NCI-H1694 (cell line): ENCODE measurements around the gene ACSL6.
A peak's percentile ranks its signal among the peaks of the same experiment; 100 is the strongest.

Experiments
- DNase-seq: peaks from one replicate; lab custom pipeline; 2025; lab: John Stamatoyannopoulos, UW

ACSL6 gene

DNA sequence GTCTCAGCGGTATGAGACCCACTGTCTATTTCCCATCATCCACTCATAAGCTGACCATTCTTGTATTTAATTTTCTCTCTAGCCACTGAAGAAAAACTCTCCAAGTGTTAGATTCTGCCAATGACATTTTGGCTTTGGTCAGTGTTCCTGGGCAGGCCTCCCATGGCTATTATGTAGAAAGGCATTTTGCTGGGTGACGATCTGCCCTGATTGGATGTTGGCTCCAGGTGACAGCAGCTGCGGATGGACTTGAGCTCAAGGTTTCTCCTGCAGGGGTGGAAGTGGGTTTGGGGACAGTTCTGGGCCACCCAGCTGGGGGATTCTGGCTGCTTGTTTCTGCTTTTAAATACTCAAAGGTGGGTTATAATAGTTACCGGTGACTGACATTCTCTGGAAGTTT lies 31.6 kb downstream of the ACSL6 start:
- no peak for DNase-seq

DNA sequence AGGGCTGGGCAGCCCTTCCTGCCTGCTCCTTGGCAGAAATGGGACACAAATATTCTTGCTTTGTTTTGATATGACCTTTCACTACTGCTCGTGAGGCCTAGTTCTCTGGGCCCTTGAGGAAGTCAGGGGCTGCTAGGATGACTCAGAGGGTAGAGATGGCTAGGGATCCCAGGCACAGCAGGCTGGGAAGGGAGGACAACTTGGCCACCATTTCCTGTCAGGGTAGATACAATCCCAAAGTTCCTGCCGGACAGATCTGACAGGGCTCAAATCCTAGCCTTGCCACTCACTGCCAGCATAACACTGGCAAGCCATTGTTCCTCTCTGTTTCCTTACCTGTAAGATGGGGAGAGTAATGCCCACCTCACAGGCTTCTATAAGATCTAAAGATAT lies 34.2 kb downstream of the ACSL6 start:
- no peak for DNase-seq

DNA sequence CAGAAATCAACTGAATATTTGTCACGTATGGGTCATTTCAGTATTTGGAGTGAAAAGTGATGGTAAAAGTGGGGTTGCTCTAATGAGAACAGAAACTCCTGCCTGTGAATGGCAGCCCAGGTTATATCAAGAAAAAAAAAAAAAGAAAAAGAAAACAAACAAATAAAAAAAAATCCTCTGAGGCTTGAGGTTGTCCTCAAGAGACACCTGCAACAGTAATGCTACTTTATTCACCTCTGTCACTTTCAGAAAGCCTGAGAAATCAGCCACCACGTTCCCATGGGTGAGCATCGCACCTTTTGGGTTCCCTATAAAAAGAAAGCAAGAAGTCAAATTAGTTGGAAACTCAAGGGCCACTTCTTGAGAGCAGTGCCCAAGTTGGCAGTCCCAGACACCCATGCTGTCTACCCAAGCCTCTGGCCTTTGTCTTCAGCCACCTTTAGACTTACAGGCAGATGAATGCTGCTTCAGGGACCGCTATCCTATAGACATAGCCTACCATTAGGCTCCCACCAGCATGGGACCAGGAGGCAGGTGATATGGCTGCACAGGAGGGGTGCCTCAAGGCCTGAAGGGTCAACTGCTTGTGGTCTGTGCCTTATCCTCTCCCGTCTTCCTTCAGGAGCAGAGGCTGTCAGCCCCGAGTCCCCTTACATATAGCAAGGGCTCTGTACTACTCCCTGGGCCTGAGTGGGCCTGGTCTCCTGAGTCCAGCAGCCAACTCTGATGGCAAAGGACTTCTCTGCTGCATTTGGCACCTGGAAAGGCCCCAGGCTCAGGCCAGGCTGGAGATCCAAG lies 34.8 kb downstream of the ACSL6 start:
- DNase-seq = no peak

DNA sequence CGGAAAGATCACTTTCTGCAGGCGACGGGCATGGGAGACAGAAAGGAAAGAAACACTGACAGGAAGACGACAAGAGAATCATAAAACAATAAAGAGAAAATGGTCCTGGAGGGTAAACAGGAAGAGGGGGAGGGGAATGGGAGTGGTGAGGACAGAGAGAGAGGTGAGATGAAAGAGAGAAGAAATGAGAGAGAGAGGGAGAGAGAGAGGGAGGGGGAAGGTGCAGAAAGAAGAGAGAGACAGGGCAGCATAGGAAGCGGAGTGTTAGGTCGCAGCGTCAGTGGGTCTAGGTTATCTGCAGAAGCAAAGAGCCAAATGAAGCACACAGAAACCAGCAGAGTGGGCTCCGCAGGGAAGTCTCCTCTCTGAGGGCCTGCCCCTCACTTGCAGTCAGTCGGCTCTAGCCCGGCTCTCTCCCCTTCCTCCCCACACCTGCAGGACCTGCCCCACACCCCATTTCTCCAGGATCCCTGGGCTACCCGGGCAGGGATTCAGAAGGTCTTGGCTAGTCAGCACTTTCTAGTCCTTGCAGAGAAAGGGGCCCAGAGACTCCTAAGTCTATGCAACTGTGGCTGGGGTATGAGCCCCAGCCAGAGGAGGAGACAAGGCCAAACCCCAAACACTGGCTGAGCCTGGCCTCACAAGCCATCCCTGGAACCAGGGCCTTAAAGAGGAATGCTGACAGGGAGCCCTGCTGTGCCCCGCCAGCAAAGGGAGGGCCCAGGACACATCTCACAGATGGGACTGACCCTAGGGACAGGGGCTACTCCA lies 36.3 kb downstream of the ACSL6 start:
- DNase-seq = no peak

DNA sequence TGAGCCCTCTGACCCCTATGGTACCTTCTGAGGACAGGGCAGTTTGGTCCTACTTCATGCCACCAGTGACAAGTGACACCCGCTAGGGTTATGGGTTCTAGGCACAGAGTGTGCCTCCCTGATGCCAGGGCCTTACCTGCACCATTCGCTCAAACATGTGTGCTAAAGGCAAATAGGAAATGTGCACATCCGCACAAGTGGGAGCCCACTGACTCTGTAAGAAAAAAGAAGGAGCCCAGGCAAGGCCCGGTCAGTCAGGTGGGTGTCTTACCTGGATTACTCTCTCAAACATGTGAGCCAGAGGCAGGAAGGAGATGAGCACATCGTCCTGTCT lies 36.9 kb downstream of the ACSL6 start:
- DNase-seq = no peak

DNA sequence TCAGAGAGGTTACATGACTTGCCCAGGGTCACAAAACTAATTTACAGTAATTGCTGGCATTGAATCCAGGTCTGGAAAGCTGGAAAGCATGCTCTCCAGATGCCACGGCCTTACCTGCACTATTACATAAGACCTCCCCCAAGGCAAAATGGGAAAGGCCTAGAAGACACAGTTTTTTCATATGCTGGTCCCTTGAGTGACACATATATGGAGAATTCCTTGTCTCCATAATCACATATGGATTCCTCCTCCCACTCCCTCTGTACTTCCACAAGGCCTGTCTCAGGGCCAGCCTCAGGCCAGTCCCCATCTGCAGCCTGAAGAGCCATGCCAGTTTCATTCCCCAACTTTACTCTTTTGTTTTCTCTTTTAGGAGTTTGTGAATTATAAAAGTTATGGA lies 37.4 kb downstream of the ACSL6 start:
- DNase-seq = no peak

DNA sequence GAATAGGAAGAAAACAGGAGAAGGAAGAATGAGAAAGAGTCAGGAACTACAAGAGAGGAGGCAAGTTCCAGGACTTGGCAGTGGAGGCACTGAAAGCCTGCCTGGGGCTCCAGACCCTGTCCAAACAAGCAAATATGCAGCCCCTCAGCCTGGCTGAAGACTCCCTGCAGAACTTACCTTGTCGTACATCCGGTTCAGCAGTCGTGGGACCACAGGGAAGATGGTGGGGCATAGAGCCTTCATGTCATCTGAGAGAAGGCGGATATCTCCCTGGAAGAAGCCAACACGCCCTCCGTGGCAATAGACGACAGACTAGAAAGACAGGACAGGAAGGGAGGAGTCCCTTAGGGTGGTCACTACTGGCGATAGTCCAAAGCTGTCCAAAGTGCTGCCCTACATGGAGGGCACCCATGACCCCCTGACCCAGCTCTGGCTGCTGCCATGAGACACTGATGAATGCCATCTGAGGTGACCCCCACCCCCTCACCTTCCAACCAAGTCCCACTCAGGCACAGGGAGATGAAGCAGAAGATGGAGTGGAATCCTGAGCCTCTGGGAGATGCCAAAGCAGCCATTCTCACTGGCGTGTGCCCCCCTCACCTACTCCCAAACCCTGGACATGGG lies 38.3 kb downstream of the ACSL6 start:
- no peak for DNase-seq

DNA sequence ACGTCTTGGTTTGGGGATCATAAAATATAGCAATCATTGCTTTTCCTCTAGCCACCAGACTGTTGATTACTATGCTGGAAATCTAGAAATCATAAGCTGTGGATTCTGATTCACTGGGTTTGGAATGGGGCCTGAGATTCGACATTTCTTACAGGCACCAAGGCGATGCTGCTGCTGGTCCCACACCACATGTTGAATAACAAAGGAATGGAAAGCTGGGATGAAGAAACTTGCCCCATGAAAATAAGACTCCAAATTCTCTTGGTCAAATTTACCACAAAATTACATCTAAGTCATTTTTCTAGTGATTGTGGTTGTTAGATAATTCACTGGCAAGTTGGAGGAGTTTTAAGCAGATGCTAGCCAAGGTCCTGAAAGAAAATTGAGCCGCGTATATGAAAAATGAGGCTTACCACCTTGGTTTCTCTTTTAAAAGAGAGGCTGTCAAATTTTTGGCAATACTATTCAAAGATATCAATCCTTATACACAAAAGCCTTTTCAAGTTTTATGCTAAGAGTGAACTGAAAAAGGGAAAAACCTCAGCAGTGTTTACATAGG lies 43.0 kb downstream of the ACSL6 start:
- no peak for DNase-seq

DNA sequence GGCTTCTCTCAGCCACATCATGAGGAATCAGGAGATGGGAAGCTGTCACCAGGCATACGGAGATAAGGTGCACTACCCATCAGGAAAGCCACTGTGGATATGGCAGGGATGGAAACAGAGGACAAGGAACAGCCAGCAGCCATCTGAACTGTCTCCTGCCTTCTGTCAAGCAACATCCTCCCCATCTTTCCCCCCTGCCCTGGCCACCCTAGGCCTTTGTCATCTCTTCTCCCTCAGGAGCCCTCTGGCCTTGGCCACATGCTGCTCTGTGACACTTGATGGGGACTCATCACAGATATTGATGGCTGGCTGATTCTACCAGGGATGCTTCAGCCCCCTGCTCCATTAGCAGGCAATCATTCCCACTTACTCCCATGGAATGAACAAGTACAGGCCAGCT lies 44.9 kb downstream of the ACSL6 start:
- no peak for DNase-seq

DNA sequence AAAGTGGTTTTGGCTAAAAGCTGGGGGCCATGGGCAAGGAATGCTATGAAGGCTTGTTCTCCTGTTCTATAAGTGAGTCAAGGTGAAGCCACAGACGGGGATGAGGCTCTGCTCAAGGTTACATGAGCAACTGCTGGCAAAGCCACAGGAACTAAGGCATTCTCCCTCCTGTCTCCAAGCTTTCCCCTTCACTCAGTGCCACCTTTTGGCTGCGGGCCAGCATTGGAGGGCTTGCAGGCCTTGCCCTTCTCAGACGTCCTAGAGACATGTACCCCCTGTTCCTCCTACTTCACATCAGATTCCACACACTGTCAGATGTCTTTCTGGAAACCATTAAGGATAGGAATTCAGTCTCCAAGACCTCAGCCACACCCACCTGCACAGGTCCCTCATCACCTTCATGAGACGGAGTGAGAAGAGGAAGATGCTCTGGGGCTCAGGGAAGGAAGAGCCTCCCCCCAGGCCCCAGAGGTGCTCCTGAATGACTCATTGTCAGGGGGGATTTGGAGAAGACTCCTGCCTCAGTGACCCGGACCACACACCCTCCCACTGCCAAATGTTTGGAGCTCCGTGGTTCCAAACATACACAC lies 45.5 kb downstream of the ACSL6 start:
- no peak for DNase-seq

DNA sequence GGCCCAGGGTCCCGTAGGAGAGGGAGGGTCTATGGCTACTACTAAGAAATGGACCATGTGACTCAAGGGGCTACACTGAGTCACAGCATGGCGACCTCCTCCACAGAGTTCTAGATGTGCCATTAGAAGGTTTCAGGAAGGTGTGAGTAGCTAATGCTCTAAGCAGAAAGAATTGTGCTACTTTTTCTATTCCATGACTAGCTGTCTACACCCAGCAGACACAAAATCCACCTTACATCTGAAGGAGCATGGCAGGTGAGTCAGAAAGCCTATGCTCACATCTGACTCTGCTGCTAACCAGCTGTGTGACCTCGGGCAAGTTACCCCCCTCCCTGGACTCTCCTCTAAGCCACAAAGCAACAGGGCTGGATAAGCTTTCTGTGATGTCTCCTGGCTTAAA lies 51.6 kb downstream of the ACSL6 start:
- no peak for DNase-seq

DNA sequence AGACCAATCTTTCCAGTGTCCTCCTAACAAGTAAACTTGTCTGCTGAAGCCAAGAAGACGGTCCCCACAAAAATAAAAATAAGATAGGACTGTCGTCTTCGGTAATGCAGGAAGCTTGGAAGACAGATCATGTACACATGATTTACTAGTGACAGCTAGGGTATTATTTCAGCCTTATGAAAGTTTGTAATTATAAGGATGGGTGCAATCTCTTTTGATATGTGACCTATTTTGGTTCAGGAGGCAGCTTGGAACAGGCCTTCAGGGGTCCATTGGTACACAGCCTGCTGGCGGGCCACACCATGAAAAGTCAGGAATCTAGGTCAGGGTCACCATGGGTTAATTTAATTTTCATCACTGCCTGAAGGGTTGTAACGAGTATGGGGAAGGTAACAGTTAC lies 52.3 kb downstream of the ACSL6 start:
- no peak for DNase-seq

DNA sequence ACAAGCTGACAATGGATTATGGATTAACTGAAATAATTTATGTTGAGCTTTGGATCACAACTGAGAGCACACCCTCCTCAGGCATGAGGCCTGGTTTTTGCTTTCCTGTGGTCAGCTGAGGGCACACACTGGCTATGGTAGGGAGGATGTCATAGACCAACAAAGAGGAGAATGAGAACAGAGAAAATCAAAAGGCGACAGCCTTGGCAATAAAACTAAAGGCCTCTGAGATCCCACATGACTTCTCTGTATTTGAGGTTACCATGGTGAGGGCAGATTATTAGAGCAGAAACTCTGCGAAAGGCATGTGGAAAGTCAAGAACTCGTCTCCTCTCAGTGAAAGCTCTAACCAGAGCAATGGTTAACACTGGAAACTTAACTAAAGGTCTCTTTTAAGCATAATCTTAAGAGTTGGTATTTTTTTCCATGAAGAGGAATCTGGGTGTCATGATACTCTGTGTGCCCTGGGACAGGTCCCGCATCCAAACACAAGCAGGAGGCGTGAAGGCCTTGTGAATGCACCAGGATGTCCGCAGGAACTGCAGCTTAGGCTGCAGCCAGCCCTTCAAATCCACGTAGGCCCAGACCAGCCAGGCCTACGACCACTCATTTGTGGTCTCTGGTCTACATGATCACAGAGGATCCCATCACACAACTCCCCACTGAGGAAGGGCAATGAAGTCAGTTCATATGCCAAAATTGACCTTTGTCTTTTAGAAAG lies 53.6 kb downstream of the ACSL6 start:
- no peak for DNase-seq

DNA sequence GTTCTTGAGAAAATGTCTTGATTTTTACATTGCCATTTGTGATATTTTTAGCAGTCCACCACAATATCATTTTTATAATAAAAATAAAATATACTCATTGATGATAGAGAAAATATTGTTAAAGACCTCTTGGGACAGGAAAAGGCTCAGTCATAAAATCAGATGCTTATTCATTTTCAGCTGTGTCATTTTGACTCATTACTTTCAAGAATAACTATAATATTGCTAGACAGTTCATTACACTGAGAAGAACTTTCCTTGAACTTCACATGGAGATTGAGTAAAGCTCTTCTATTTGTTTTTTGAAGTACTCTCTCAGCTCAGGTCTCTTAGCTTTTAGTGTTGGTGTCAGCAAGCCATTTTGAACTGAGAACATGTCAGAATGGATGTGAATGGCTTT lies 57.5 kb downstream of the ACSL6 start:
- no peak for DNase-seq

DNA sequence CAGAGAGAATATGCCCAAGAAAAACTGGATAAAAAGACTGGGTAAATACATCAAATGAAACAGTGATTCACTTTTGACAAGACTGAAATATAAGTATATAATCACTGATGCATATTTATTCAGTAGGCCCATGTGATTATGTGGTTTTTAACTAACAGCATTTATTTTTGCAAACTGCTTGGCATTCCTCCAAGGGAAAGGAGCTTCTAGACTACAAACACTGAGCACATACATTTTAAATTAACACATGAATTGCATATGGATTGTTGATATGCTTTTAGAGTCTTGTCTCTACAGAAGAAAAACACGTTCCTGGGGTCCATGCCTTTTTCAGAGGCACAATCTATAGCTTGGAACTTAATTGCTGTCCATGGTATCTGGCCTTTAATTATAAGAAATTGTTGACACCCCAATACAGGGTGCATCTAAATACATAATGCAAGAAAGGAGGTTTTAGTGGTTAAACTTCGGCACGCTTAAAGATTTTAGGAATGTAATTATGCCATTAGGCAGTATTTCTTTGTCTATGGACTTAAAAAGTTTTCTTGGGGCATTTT lies 59.1 kb downstream of the ACSL6 start:
- peak; percentile 4 for DNase-seq

DNA sequence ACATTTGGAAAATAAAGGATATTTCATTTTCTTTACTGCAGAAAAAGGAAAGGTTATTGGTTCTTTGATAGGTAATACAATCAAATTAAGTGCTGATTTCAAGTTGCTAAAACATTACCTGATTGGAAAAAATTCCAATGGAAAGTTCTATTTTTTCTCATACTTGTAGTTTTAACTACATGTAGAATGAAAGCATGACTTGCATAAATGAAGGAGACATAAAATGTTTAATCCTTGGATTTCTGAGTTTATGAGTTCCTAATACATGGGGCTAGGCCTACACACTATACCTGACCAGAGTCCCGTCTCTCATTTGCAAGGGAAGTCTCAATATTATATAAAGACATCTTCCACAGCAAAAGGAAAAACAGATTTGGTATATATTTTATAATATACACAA lies 60.8 kb downstream of the ACSL6 start:
- no peak for DNase-seq

DNA sequence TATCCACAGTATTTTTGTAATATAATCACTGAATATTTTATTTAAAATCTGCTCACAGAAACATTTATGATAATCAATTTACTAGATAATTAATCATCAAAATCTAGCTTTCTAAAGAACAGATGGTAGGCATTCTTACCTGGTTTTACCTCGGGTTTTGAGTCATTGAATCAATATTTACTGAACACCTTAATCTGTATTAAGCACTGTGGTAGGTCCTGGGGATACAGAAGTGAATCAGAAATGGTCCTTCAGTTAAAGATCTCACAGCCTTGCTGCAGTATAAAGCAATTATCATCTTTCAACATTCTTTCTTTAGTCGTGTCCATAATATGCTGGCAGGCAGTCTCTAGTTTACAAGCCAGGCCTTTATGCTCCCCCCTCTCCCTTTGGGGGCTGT lies 64.0 kb downstream of the ACSL6 start:
- DNase-seq = no peak

DNA sequence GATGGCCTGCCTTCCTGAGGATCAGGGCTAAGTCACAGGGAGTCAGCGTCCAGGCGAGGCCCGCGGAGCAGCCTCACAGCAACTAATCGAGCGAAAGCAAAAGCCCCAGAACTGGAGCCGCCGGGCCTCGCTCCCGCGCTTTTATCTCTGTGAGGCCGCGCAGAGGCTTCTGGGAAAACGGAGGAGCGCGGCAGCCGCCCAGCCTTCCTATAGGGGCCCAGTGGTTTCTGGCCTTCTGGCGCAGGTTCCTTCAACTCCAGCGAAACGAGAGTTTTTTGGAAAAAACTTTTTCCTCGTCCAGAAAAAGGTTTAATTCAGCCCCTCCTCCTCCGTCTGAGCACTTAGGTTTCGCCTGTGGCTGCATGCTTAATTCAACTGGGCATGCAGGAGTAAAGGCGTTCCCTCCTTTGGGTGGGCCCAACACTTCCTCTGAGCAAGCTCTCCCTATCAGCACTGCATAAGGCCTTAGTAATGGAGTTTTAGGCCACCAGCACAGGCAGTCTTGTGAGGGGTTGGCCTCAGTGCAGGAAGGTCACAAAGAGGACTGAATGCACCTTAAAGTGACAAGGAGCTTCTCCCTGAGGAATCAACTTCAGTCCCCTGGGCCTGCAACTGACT lies 65.8 kb downstream of the ACSL6 start, which contains the start of gene MEIKIN:
Gene MEIKIN (minus strand): TSS at position 113 of the 618 bp plus-strand sequence. CDS start 158 bp downstream, outside the sequence.
- DNase-seq = no peak

DNA sequence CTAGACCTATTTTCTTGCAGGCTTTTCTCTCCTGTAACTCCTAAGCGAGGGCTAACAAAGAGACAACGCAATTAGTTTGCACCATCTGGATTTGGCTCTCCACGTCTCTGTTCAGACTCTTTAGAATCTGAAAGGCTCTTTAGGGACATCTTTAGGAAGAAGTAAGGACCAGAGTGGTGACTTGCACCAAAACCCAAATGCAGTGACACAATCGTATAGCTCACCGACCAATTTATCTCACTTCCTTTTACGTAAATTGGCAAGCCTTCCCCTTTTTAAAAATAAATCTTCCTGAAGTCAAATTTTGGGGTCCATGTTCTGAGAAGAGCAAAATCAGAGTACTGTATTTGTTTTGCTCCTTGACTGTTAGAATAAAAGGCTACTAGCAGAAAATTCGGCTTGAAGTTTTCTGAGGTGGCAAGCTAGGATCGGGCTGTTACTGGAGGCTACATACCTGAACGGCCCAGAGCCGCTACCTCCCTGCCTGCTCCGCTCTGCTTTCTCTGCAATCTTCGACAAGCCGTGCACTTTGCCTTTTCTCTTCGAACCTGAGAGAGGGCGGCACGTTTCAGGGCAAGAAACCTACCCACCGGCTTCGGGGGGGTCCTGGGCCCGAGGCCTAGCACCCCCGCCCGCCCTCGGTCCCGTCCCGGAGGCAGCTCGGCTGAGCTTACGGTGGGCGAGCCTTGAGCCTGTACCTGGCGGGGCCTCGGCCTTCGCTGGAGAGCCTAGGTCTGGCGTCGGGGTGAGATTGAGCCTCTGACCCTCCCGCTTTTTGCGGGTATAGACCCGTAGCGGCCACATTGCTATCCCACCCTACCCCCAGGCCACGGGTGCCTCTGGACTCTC lies 66.5 kb downstream of the ACSL6 start:
- no peak for DNase-seq

DNA sequence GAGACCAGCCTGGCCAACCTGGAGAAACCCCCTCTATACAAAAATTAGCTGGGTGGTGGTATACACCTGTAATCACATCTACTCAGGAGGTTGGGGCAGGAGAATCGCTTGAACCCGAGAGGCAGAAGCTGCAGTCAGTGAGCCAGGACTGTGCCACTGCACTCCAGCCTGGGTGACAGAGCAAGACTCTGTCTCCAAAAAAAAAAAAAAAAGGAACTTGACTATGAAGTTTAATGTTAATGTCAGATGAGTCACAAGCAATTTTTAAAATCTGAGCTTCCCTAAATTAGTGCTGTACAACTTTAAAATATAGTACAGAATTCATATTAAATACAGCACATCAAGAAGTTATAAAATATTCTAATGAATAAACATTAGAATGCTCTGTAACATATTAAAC lies 67.5 kb downstream of the ACSL6 start:
- DNase-seq = no peak
